HG02943 (cell line): Measurements from ENCODE around the gene NFIX.

Experiments used
- ATAC-seq: cut with Tn5 transposase; IDR thresholded peaks from one replicate; pipeline ENCODE4 v1.9.1; 2021; ENCODE audit warnings: mild to moderate bottlenecking, low read depth, moderate library complexity; ENCODE audit not compliant: unreplicated experiment

NFIX gene

DNA sequence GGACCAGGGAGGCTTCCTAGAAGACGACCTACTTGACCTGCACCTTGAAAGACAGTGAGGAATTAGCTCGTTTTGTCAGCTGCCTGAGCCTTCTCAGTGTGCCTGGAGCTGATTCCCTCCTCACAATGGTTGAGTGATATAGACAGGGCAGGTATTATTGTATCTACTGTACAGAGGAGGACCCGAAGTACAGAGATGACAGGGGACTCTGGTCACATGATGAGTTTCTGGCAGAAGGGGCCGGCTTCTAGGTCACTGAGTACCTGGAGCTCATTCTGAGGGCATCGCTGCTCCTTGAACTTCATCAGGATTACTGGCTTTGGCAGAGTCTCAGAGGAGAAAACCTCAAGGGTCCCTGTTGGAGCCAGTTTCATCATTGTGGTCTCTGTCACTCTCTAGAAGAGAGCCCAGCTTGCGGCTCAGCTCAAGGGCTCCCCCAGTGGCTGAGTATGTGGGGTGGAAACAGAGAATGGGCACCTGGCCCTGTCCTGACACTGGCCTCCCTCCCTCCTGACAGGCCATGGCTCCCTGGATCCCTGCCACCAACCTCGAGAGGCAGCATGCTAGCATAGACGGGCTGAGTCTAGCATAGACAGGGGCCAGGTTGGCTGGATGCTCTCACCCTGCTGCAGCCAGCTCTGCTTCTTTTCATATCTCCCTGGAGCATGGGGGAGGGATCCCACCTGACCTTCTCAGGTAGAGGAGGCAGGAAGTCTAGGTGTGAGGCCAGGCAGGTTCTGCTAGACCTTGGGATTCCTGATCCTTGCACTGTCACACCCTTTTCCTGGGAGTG is 38.7 kb downstream of the NFIX start:
- no peak for ATAC-seq

DNA sequence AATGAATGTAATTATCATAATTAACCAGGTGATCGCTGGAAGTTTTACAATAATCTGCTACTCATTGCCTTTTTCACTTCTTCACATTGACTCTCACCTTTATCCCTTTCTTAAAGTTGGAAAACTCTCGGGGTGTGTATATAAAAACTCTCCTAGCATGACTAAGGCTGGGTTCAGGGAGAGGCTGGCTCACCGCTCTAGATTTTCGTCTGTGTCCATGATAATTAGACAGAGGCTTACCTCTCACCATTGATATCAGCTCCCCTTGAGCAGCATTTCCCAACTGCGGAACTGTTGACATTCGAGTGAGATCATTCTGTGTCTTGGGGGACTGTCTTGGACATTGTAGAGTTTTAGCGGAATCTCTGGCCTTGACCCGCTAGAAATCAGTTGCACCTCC is 39.4 kb downstream of the NFIX start:
- no peak for ATAC-seq

DNA sequence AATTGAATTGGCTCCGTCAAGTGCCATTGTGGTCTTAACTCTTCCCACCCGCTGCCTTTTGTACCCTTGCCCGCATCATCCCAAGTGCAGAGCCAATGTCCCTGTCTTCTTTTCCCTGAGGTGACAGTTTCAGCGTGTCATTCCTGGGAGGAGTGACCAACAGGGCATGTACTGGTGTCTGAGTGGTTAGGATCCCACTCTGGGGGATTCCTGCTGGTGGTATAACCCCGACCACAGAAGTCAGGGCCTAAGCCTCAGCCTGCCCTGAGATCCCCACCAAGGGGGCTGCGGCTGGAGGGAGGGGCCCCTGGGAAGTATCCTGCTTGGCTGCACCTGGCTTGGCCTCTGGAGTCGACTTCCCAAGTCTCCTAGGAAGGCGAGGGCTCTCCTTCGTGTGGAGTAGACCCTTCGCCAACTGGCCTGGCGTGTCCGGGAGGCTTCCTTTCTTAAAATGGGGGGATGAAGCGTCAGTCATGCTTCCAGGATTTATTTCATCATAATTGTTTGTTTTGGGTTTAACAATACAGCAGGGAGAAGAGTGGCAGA is 40.6 kb downstream of the NFIX start:
- ATAC-seq: no peak

DNA sequence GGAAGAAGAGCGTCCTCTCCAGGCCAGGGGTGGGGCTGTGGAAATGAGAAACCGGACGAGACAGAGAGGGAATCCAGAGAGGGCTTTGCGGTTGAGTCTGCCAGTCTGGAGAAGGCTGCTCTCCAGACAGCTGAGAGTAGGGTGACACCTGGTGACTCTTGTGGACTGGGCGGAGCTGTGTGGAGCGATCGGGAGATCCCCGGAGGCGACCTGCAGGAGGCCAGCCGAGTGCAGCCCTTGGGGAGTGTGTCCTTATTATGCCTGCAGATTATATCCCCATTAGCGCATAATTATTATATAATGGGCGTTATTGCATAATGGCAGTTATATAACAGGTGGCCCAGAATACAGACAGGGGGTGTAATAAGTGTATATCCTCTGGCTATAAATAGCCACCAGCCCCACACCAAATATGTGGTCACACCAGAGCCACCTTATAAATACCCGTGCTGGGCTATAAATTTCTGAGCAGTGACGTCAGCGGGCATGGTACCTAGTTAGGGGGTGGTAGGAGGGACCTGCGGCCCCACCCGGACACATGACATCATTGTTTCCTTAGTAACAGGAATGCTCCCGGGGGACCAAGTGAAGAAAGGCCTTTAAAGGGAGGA is 41.2 kb downstream of the NFIX start:
- no peak for ATAC-seq

DNA sequence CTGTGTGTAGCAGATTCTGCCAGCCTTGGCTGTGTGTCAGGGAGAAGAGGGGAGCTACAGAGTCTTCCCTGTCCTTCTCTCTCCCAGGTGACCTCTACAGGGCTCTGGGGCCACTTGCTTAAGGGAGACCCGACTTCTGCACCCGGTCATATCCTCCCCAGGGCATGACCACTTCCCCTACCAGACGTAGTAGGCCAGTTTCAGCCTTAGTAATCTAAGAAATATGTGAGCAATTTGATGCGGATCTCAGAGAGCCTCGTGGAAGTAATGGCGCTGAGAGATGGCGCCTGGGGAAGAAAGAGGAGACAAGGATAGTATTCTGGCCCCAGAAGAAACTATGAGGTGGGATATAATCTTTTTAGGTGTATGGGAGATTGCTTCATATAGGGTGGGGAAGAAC is 41.9 kb downstream of the NFIX start:
- ATAC-seq: no peak

DNA sequence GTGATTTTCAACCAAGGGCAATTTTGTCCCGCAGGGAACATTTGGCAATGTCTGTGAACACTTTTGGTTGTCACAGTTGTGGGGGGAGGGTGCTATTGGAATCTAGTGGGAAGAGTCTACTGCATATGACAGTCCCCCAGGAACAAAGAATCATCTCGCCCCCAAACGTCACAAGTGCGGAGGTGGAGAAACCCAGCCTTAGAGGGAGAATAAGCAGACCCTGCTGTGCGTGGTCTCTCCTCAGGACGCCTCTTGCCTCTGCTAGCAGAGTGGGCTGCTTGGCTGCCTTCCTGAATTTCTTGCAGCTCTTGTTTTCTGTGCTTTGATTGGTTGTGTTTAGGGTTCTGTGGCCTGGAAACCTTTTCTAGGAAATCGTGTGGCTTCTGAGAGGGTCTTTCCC is 42.5 kb downstream of the NFIX start:
- ATAC-seq: no peak

DNA sequence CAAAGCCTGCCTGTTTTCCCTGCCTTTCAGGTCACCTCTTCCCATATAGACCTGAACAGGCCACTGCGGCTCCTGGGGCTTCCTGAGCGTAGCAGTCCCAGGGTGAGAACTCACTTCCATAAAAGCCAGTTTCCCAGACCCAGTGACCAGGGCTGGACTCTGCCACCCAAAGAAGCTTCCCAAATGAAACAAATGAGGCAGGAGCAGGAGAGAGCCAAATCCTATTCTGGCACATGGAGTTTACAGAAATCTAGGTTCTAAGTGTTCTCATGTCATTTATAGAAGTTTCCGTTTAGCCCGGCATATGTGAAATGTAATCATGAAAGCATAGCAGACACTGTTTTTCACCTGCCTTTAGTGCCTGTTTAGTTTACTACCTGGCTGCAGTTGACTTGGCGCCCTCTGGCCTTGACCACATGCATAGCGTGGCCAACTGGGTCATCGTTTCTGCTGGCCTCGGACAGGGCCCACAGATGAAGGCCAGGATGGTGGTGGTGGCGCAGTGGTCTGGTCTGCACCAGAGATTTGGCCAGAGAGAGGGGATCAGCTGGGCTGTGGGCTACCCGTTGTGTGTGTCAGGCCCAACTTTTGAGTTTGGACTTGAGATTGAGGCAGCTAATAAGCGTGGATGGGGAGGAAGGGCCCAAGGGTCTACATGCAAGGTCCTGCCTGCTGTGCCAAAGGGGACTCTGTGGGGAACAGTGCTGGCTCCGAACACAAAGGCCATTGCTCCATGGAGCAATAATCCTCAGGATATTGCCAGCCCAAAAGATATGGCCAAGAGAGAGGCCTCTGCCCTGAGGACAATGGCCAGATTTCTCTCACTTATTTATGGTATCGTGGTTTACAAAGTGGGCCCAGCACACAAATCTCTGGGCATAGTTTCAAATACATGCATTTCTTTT is 43.3 kb downstream of the NFIX start:
- no peak for ATAC-seq

DNA sequence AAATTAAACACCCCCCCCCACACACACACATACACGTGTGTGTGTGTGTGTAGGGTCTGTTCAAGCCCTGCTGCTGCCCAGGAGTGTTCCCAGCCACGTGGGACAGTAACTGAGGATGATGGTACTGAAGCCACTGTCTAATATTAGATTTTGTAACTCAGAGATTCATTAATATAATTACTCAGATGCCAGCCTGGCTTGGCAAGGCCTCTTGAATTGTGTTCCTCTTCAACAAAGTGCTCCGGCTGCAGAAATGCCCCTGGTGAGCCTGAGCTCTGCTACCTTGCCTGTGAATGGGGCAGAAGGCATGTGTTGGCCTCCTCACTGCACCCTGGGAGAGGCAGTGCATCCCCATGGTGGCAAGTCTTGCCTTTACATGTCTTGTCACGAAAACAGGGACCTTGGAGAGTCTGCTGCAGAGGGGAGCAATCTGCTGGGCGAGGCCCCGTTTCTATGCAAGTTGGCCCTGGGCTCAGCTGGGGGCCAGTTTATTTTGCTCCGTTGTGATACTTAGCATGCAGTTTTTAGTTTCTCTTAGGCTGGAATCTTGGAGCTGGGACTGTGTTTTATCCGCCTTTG is 44.0 kb downstream of the NFIX start:
- ATAC-seq: no peak

DNA sequence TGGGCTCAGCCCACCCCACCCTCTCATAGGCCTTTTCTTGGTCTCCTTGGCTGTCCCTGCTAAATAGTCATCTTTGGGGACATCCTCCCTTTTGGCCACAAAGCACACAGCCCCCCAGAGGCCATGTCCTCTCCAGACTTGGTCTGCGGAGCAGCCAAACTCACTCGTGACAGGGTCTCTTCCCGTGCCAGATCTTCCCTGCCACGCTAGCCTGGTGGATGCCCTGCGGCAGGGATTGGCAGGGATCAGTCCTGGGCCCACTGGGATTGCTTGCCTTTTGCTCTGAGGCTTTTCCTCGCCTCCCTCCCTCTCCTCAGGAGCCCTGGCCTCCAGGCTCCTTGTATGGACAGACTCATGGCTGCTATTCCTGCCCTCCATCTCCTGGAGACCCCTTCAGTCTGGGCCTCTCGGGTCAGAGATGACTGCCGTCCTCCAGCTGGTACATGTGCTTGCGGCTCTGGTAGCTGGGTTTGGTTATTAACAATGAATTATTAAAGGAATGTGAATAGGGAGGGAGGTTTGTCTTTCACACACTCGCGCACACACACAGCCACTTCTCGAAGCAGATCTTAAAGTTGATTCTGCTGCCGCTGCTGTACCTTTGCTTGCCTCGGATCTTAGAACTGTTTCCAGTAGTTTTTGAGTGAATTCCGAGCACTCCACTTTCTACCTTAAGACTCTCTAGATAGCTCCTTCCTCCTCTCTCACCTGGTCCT is 45.1 kb downstream of the NFIX start:
- ATAC-seq: no peak

DNA sequence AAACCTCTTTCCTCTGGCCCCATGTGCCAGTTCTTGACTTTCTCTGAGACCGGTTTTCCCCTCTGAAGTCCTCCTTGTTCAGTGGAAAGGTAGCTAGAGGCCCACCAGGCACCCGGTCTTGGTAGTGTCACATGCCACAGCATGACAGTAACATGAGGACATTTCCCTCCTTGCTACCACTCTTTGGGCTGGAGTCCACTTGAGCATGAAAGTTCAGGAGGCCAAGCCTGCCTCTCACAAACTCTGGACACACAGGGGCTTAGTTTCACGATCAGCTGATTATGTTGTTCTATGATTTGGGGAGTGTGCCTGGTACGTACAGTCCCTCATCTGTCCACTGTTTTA is 45.6 kb downstream of the NFIX start:
- no peak for ATAC-seq

DNA sequence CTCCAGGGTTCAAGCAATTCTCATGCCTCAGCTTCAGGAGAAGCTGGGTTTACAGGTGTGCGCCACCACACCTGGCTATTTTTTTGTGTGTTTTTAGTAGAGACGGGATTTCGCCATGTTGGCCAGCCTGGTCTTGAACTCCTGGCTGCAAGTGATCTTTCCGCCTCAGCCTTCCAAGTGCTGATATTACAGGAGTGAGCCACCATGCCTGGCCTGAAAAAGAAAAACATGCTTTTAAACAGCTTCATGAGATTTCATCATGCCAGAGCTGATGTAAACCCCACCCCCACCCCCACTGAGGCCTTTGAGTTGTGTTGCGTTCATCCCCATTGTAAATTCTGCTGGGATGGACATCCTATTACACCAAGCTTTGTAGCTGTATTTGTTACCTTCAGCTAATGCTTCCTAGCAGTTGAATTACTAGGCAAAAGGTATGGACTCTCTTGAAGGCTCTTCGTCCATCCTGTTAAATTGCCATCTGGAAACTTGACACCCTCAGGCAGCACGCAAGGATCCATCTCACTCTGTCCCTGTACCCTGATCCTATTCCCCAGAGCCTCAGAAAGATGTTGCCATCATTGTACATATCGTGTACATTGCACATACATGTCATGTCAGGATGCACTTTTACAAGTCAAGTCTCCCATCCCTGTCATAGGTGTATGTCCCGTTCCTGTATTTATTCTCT is 47.3 kb downstream of the NFIX start:
- no peak for ATAC-seq

DNA sequence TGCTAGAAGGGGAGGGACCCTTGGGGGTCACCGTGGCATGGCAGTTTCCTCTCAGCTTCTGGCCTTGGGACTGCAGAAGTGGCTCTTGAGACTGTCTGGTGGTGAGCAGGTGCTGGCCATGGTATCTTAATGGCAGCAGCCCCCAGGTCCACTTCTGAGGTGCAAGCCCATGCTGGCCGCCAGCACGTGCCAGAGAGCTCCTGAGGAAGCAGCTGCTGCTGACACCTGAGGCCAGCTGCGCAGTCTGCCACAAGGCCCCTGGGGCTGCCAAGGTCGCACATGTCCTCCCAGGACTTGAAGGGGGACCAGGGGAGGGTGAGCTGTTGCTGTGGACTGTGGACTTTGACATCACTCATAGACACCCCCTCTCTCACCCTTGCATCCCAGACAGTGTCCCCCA is 48.0 kb downstream of the NFIX start:
- no peak for ATAC-seq

DNA sequence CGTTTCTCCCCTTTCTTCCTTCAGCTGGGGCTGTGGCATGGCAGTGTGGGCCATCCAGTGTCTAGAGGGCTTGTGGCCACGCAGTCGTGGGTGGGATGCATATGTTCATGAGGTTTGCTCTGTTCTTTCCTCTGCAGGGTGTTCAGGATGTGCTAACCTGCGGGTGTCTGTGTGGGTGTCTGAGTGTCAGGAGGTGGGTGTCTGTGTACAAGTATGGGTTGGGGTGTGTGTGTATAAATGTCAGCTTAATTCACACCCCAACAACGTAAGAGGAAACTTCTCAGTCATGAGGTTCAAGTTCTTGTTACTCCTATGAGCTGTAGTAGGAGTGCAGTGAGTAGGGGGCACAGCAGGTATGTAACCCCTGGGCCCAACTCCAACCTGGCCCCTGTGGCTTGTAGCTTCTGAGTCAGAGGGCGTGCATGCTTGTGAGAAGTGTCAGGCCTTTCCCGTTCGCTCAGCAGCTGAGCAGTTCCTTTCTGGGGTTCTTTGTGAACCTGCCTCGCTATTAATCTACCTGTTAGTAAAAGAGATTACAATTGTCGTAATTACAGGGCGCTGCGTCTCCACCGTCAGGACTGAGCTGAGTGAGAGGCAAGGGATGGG is 49.1 kb downstream of the NFIX start:
- ATAC-seq: no peak

DNA sequence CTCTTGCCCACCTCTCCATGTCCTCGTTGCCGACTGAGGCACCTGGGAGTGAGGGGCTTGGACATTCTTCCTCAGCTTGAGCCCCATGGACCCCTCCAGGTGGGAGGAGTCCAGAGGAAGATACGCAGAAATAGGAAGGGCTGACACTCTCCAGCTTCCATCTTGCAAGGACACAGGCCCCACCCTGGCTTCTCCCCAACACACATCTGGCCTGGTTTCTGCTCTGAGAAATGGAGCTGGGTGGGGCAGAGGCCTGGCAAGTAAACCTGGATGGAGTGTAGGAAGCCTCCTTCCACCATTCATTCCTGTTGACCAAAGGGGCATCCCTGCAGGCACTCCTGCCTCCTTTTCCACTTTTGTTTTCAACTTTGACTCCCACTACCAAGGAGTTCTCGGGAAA is 50.5 kb downstream of the NFIX start:
- ATAC-seq: no peak

DNA sequence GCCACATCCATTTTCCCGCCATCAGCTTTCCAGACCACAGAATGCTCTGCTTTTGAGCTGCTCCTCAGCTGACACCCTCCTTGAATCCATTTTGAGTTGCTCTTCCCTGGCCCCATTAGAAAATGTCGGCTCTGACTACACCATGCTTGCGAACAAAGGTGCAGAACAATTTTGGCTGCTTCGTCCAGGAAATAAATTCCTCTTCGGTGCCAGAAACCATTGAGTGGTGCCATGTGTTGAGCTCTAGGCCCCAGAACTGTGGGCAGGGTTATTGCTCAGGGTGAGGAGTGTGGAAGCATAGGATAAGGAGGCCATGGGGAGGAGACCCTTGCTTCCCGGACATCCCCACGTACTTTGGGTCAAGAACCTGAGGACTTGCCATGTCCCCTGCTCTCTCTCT is 52.1 kb downstream of the NFIX start:
- ATAC-seq: no peak

DNA sequence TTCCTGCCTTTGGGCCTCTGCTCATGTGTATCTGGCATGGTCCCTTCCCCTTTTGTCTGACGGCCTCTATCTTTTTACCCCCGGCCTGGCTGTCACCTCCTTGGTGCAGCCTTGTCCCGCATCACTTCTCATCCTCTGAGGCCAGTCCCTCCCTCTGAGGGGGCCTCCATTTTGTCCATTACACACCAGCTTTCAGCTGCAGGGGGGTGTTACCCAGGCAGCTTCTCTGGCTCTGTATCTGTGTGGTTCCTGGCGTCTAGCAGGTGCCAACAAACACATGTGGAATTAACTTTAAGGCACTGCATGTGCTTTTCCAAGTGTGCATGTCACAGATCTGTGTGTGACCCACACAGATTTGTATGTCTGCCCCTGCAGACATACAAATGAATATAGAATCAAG is 55.0 kb downstream of the NFIX start:
- ATAC-seq: no peak

DNA sequence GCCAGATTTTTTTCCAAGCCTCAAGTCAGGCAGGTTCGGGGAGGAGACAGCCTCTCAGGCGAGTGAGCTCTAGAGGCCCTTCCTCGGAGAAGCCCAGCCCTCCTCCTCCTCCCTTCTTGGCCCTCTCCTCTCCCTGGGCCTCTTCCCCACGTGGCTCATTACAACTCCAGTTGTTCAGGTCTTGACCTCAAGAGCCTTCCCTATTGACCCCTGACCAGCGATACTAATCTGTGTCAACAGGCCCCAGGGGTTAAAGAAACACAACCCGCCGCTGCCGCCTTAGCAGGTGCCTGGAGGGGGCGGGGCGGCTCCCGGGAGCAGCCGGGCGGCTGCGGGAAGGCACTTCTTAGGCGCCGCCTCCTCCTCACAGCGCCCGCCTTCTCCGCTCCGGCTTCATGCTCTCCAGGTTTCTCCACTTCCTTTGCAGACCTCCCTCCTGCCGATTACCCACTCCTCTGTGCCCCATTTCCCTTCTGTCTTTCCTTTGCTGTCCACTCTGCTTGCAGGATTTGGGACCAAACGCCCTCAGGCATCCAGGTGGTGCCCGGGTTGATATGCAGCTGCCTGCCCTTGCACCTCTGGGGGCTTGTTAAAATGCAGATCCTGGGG is 56.4 kb downstream of the NFIX start:
- ATAC-seq: no peak

DNA sequence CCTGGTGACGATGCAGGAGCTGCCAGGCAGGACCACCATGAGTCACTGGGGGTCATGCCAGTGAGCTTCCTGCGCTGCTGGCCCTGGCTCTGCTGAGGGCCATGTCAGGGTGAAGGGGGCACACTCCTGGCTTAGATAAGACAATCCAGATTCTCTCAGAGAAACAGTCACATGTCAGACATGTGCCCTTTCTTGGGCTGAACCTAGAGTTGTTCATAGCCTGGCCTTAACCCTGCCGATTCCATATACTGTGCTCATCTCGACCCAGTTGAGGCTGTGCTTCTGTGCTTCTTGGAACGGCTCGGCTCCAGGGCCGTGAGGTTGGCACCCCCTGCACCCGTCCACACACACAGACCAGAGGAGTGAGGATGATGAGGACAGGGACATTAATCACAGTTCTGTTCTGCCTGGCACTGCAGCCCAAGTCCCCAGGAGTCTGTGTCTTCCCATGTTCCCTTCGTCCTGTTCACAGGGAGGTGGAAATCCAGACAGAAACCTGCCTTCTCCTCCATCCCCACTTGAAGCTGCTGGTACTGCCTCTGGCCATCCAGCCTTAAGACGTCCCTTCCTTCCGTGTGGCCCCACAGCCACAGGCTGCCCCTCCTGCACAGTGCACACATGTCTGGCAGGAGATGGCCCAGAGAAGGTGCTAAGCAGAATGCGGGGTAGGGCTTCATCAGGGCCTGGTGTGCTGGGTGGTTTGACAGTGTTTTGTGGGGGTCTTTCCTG is 57.3 kb downstream of the NFIX start:
- ATAC-seq: no peak
